ENCODE results near the gene G6PD. TPM values are rescaled to one million over a fixed set of nuclear protein-coding genes. Genes with fewer than 3 reads are reported as not detected.

The G6PD gene
- polyA plus RNA-seq, 3 donors = 39.2 to 46.8 (median 40.5) TPM

DNA sequence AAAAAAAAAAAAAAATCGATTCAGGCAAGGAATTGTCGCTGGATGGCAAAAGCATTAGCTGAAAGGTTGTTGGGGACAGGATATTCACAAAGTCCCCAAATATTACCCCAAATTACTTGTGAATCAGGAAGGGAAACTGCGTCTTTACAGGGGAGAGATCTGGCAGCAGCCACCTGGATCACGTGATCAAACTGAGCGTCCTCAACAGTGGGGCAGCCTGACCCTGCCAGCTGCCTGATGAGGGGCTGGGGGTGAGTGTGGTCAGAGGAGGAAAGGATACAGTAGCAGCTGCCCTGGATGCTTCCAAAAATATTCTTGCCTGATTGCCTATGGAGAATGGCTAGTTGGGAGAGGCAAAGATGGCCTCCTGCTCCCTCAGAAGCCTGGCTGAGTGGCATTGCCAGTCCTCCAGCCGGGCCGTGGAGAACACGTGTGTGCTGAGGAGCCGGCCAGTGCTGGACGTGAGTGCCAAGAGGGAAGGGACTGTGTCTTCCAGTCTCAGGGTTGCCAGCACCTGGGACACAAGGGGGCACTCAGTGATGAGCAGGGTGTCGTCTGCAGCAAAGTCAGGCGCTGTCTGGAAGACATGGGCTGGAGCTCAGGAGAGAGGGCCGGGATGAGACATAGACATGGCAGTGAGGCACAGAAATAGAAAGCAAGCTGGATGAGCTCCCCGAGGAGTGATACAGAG lies 64.6 kb downstream of the G6PD start:
- DNase-seq (ENCODE audit: extremely low read depth in 1 of 11, low read depth in 9 of 11, low spot score in 4 of 11) = no peak

Other genes starting within 250 kb of the G6PD start
- 100 to 1,000 TPM; 412 to 595 (median 545) TPM for gene FLNA, start 172.2 kb downstream of the G6PD start, polyA plus RNA-seq (ENCODE audit: insufficient read length in 3 of 3)
- gene EMD, start 167.6 kb downstream of the G6PD start, polyA plus RNA-seq (ENCODE audit: insufficient read length in 3 of 3) = 10 to 100 TPM; 71.3 to 97.8 (median 78.0) TPM
- gene RPL10, start 148.5 kb downstream of the G6PD start, polyA plus RNA-seq (ENCODE audit: insufficient read length in 3 of 3) = 1,000 to 10,000 TPM; 3,021 to 3,596 (median 3,323) TPM
- gene DNASE1L1, start 137.6 kb downstream of the G6PD start, polyA plus RNA-seq (ENCODE audit: insufficient read length in 3 of 3) = 10 to 100 TPM; 11.5 to 13.9 (median 12.0) TPM
- gene TAFAZZIN, start 135.3 kb downstream of the G6PD start, polyA plus RNA-seq (ENCODE audit: insufficient read length in 3 of 3) = 10 to 100 TPM; 32.4 to 51.9 (median 33.2) TPM
- 100 to 1,000 TPM; 133 to 160 (median 154) TPM for gene ATP6AP1, start 118.2 kb downstream of the G6PD start, polyA plus RNA-seq (ENCODE audit: insufficient read length in 3 of 3)
- gene GDI1, start 109.7 kb downstream of the G6PD start, polyA plus RNA-seq (ENCODE audit: insufficient read length in 3 of 3) = 100 to 1,000 TPM; 112 to 147 (median 141) TPM
- 10 to 100 TPM; 47.3 to 60.2 (median 54.6) TPM for gene FAM50A, start 102.7 kb downstream of the G6PD start, polyA plus RNA-seq (ENCODE audit: insufficient read length in 3 of 3)
- gene PLXNA3, start 88.6 kb downstream of the G6PD start, polyA plus RNA-seq (ENCODE audit: insufficient read length in 3 of 3) = 10 to 100 TPM; 52.8 to 72.0 (median 57.0) TPM
- 10 to 100 TPM in 2 of 3 donors, 1 to 10 TPM in 1; 9.2 to 14.9 (median 11.8) TPM for gene LAGE3, start 67.6 kb downstream of the G6PD start, polyA plus RNA-seq (ENCODE audit: insufficient read length in 3 of 3)
- 10 to 100 TPM; 23.9 to 32.2 (median 25.9) TPM for gene UBL4A, start 60.2 kb downstream of the G6PD start, polyA plus RNA-seq (ENCODE audit: insufficient read length in 3 of 3)
- 10 to 100 TPM; 14.8 to 23.1 (median 21.4) TPM for gene SLC10A3, start 56.2 kb downstream of the G6PD start, polyA plus RNA-seq (ENCODE audit: insufficient read length in 3 of 3)
- 10 to 100 TPM; 22.9 to 42.8 (median 36.7) TPM for gene FAM3A, start 30.6 kb downstream of the G6PD start, polyA plus RNA-seq (ENCODE audit: insufficient read length in 3 of 3)
- gene IKBKG, start 774 bp upstream of the G6PD start, polyA plus RNA-seq (ENCODE audit: insufficient read length in 3 of 3) = 10 to 100 TPM; 13.7 to 20.2 (median 19.5) TPM
- gene CTAG1A, start 38.3 kb upstream of the G6PD start, polyA plus RNA-seq (ENCODE audit: insufficient read length in 3 of 3) = not detected
- gene CTAG1B, start 72.4 kb upstream of the G6PD start, polyA plus RNA-seq (ENCODE audit: insufficient read length in 3 of 3) = not detected
- gene CTAG2, start 106.7 kb upstream of the G6PD start, polyA plus RNA-seq (ENCODE audit: insufficient read length in 3 of 3) = not detected
- 1 to 10 TPM; 2.2 to 2.5 (median 2.3) TPM for gene GAB3, start 204.2 kb upstream of the G6PD start, polyA plus RNA-seq (ENCODE audit: insufficient read length in 3 of 3)
- gene DKC1, start 216.0 kb upstream of the G6PD start, polyA plus RNA-seq (ENCODE audit: insufficient read length in 3 of 3) = 10 to 100 TPM; 59.0 to 69.4 (median 61.6) TPM

Measured in renal cortex interstitium (tissue), 11 donors.